IMR-90 (cell line): ENCODE results near the gene ACVR1. TPM values are rescaled to one million over a fixed set of nuclear protein-coding genes. Genes with fewer than 3 reads are reported as not detected.

Experiments
- ATAC-seq: fragments of 200-7000 bp; cut with Tn5 transposase; 2 replicates; pipeline ENCODE4 v1.9.1; 2020; ENCODE audit warnings: low read depth, mild to moderate bottlenecking, moderate library complexity
- BruUV-seq: library from RNA; stranded (reverse); fragments of 400-500 nt; replicated peaks from 2 replicates; lab custom pipeline; 2021; lab: Mats Ljungman, UMichigan
- CTCF ChIA-PET: fragments of 300-600 bp; formaldehyde crosslinking; extraction: SDS; loops from one replicate; lab custom pipeline; 2021; ENCODE audit warnings: antibody characterized with exemption; lab: Yijun Ruan, JAX
- POLR2A ChIA-PET: fragments of 300-600 bp; sonication (Branson Sonifier 250); formaldehyde crosslinking; loops from one replicate; lab custom pipeline; 2022; ENCODE audit warnings: antibody characterized with exemption; ENCODE audit not compliant: unreplicated experiment; lab: Charles Lee
- DNase-seq: peaks from one replicate; pipeline ENCODE4 v3.0.0; 2013
- H2AFZ ChIP-seq: replicated peaks from 2 replicates; pipeline ENCODE3; 2013; ENCODE audit warnings: low read length, mild to moderate bottlenecking; ENCODE audit not compliant: poor library complexity
- H2AK5ac ChIP-seq: 2 replicates; pipeline ENCODE4 v1.6.1; 2013; ENCODE audit warnings: low read depth, low read length, inconsistent platforms
- H2AK9ac ChIP-seq: replicated peaks from 2 replicates; pipeline ENCODE3; 2013; ENCODE audit warnings: mild to moderate bottlenecking, low read depth, low read length, moderate library complexity; ENCODE audit not compliant: poor library complexity
- H2BK120ac ChIP-seq: 2 replicates; pipeline ENCODE4 v1.6.1; 2013; ENCODE audit warnings: low read depth, low read length, inconsistent platforms
- H2BK15ac ChIP-seq: 3 replicates; pipeline ENCODE4 v1.6.1; 2013; ENCODE audit warnings: low read depth, low read length, inconsistent platforms
- H2BK20ac ChIP-seq: 2 replicates; pipeline ENCODE4 v1.6.1; 2013; ENCODE audit warnings: low read depth, mild to moderate bottlenecking, inconsistent platforms, low read length, moderate library complexity
- H2BK5ac ChIP-seq: 2 replicates; pipeline ENCODE4 v1.6.1; 2013; ENCODE audit warnings: mild to moderate bottlenecking, low read depth, low read length, inconsistent platforms; ENCODE audit not compliant: poor library complexity, severe bottlenecking
- H3K14ac ChIP-seq: replicated peaks from 2 replicates; pipeline ENCODE4 v1.6.1; 2013; ENCODE audit warnings: low read depth, low read length, inconsistent platforms
- H3K18ac ChIP-seq: 2 replicates; pipeline ENCODE4 v1.6.1; 2013; ENCODE audit warnings: low read depth, low read length, control low read depth
- H3K23ac ChIP-seq: 2 replicates; pipeline ENCODE4 v1.6.1; 2013; ENCODE audit warnings: low read depth, low read length, inconsistent platforms
- H3K27ac ChIP-seq: 2 replicates; pipeline ENCODE4 v1.5.1; 2013; ENCODE audit warnings: mild to moderate bottlenecking, control low read depth, low read length; ENCODE audit not compliant: insufficient read depth
- H3K27me3 ChIP-seq: 2 replicates; pipeline ENCODE4 v1.6.1; 2013; ENCODE audit warnings: low read length; ENCODE audit not compliant: control insufficient read depth, insufficient read depth
- H3K36me3 ChIP-seq: 2 replicates; pipeline ENCODE4 v1.6.1; 2013; ENCODE audit warnings: low read length, mixed read lengths; ENCODE audit not compliant: control insufficient read depth, insufficient read depth
- H3K4ac ChIP-seq: 2 replicates; pipeline ENCODE4 v1.6.1; 2013; ENCODE audit warnings: low read depth, low read length, inconsistent platforms
- H3K4me1 ChIP-seq: 2 replicates; pipeline ENCODE4 v1.6.1; 2013; ENCODE audit warnings: low read length, mixed read lengths; ENCODE audit not compliant: control insufficient read depth, insufficient read depth
- H3K4me2 ChIP-seq: 2 replicates; pipeline ENCODE4 v1.6.1; 2013; ENCODE audit warnings: low read depth, mild to moderate bottlenecking, control low read depth, low read length, moderate library complexity
- H3K4me3 ChIP-seq: 2 replicates; pipeline ENCODE4 v1.5.1; 2013; ENCODE audit warnings: low read depth, mild to moderate bottlenecking, control low read depth, low read length, moderate library complexity; ENCODE audit not compliant: insufficient read depth
- H3K56ac ChIP-seq: 2 replicates; pipeline ENCODE4 v1.6.1; 2013; ENCODE audit warnings: low read length, inconsistent platforms; ENCODE audit not compliant: insufficient read depth; ENCODE audit errors: extremely low read depth
- H3K79me1 ChIP-seq, 2 experiments: 2 replicates each; pipeline ENCODE4 v1.6.1; 2013; ENCODE audit warnings: low read length in 2 of 2, inconsistent platforms in 1 of 2, low read depth in 1 of 2
- H3K9ac ChIP-seq: 2 replicates; pipeline ENCODE4 v1.6.1; 2013; ENCODE audit warnings: low read depth, low read length, control low read depth
- H3K9me1 ChIP-seq: 2 replicates; pipeline ENCODE4 v1.6.1; 2013; ENCODE audit warnings: low read length, inconsistent platforms; ENCODE audit not compliant: insufficient read depth
- H3K9me3 ChIP-seq: 2 replicates; pipeline ENCODE4 v1.6.1; 2013; ENCODE audit warnings: low read length; ENCODE audit not compliant: control insufficient read depth, insufficient read depth
- H4K20me1 ChIP-seq: 2 replicates; pipeline ENCODE4 v1.6.1; 2013; ENCODE audit warnings: low read length, inconsistent platforms; ENCODE audit not compliant: insufficient read depth
- H4K5ac ChIP-seq: 2 replicates; pipeline ENCODE4 v1.6.1; 2013; ENCODE audit warnings: mild to moderate bottlenecking, low read depth, low read length, control low read depth
- H4K8ac ChIP-seq, 2 experiments: 2 replicates each; pipeline ENCODE4 v1.6.1; 2013; ENCODE audit warnings: low read depth in 2 of 2, low read length in 2 of 2, control low read depth in 1 of 2, inconsistent platforms in 1 of 2
- H4K91ac ChIP-seq: 2 replicates; pipeline ENCODE4 v1.6.1; 2013; ENCODE audit warnings: low read depth, low read length, inconsistent platforms; ENCODE audit not compliant: insufficient read depth
- BHLHE40 ChIP-seq: fragments of 150-350 bp; IDR thresholded peaks from 2 replicates; pipeline ENCODE4 v1.6.1; 2016; ENCODE audit warnings: mild to moderate bottlenecking, low read depth, low read length
- CEBPB ChIP-seq: IDR thresholded peaks from 2 replicates; pipeline ENCODE4 v1.6.1; 2012; ENCODE audit warnings: low read depth, low read length, improper control_type of control experiment
- CHD1 ChIP-seq: IDR thresholded peaks from 2 replicates; pipeline ENCODE4 v1.6.1; 2012; ENCODE audit warnings: low read depth, low read length, improper control_type of control experiment
- FOS ChIP-seq: fragments of 150-350 bp; IDR thresholded peaks from 2 replicates; pipeline ENCODE4 v1.6.1; 2016; ENCODE audit warnings: low read depth, low read length
- MAFK ChIP-seq: IDR thresholded peaks from 2 replicates; pipeline ENCODE4 v1.6.1; 2012; ENCODE audit warnings: low read depth, low read length, improper control_type of control experiment
- MAZ ChIP-seq: IDR thresholded peaks from 2 replicates; pipeline ENCODE4 v1.6.1; 2012; ENCODE audit warnings: low read depth, mild to moderate bottlenecking, low read length, improper control_type of control experiment, moderate library complexity, borderline replicate concordance
- MXI1 ChIP-seq: IDR thresholded peaks from 2 replicates; pipeline ENCODE4 v1.6.1; 2012; ENCODE audit warnings: low read depth, mild to moderate bottlenecking, low read length, moderate library complexity, borderline replicate concordance
- NFE2L2 ChIP-seq: fragments of 150-350 bp; IDR thresholded peaks from 2 replicates; pipeline ENCODE4 v1.6.1; 2016; ENCODE audit warnings: low read depth, mild to moderate bottlenecking, low read length
- POLR2A ChIP-seq: IDR thresholded peaks from 2 replicates; pipeline ENCODE4 v1.6.1; 2012; ENCODE audit warnings: mild to moderate bottlenecking, low read depth, low read length
- RAD21 ChIP-seq: IDR thresholded peaks from 2 replicates; pipeline ENCODE4 v1.6.1; 2012; ENCODE audit warnings: low read length, improper control_type of control experiment
- RCOR1 ChIP-seq: IDR thresholded peaks from 2 replicates; pipeline ENCODE4 v1.6.1; 2012; ENCODE audit warnings: mild to moderate bottlenecking, low read length, improper control_type of control experiment; ENCODE audit not compliant: insufficient replicate concordance
- RFX5 ChIP-seq: IDR thresholded peaks from 2 replicates; pipeline ENCODE4 v1.8.0; 2012; ENCODE audit warnings: low read depth, mild to moderate bottlenecking, low read length, moderate library complexity
- SMC3 ChIP-seq: fragments of 150-350 bp; IDR thresholded peaks from 2 replicates; pipeline ENCODE4 v1.6.1; 2016; ENCODE audit warnings: low read depth, mild to moderate bottlenecking, antibody characterized with exemption, low read length, moderate library complexity
- WGBS, 2 experiments: methylation state at CpG; one replicate each; pipeline versions ENCODE4 v1.1.5 to v1.1.7; 2013; ENCODE audit warnings: missing lambda C conversion rate in 2 of 2; ENCODE audit not compliant: insufficient read length in 1 of 2; ENCODE audit errors: extremely low coverage in 2 of 2; 5-methylcytosine and 5-hydroxymethylcytosine counted together
- dilution Hi-C: fragments of 300-500 bp; cut with HindIII; formaldehyde crosslinking; loops from one replicate; pipeline ENCODE4 v1.14.3; 2018; ENCODE audit warnings: low sequenced_read_pairs; ENCODE audit not compliant: unreplicated experiment
- in situ Hi-C: fragments of 300-500 bp; cut with MboI; formaldehyde crosslinking; loops from 3 replicates; pipeline ENCODE4 v1.14.3; 2019; ENCODE audit warnings: low sequenced_read_pairs, inconsistent platforms, mixed read lengths
- intact Hi-C: fragments of 100-400 bp; cut with micrococcal nuclease; formaldehyde crosslinking; loops from 2 replicates; pipeline ENCODE4 v1.10.0; 2022
- polyA plus RNA-seq, 3 experiments: library from polyadenylated mRNA; depleted of rRNA; stranded (reverse); fragments of >200 nt; gene quantifications; 2 replicates each; pipeline ENCODE4 v1.2.3, GENCODE V29; 2012; ENCODE audit warnings: low replicate concordance in 1 of 3
- total RNA-seq: library from RNA; depleted of rRNA; stranded (reverse); fragments of >200 nt; gene quantifications from 2 replicates; pipeline ENCODE4 v1.2.3, GENCODE V29; 2012
- TF ChIP-seq, protein P1 (sequence below): fragments of 150-350 bp; IDR thresholded peaks from 2 replicates; pipeline ENCODE4 v1.6.1; 2017; ENCODE audit warnings: mild to moderate bottlenecking, antibody characterized with exemption, low read length, low read depth
- TF ChIP-seq, protein P2 (sequence below): conservative IDR thresholded peaks from 2 replicates; pipeline ENCODE4 v1.5.1; 2012; ENCODE audit warnings: mild to moderate bottlenecking, low read depth, low read length, improper control_type of control experiment
- TF ChIP-seq, protein P3 (sequence below): fragments of 150-350 bp; IDR thresholded peaks from 2 replicates; pipeline ENCODE4 v1.6.1; 2016; ENCODE audit warnings: low read depth, mild to moderate bottlenecking, low read length, moderate library complexity, borderline replicate concordance

The ACVR1 gene
- total and polyA plus RNA-seq, 2 of the 4 experiments (the other 2 are of a cell fraction), result 21.1 to 40.8 TPM

DNA sequence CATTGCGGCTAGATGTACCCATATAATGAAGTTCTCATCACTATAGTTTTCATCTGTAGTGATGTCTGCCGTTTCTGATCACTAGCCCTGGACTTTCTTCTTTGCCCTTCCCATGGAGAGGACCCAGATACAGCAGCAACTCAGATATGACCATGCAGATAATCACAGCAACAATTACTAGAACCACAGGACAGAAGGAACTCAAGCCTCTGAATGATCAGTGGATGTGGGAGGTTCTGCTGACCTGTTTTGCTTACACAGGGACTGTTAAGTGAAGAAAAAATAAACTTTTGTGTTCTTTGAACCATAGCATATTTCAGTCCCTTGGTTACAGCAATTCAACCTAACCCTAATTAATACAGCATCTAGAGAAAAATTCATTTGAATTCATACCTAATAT, 62.7 kb downstream of the ACVR1 start:
- peaks cover 7% of the 10 kb centered on the region; the same call in 1 of the 2 replicates for H3K4me1 ChIP-seq
- H4K20me1 ChIP-seq, result peaks cover 5% of the 10 kb centered on the region; the same call in 1 of the 2 replicates
- ChIA-PET CTCF (no interaction called here), POLR2A (no interaction called here)
- H3K36me3 ChIP-seq, result peaks cover 19% of the 10 kb centered on the region
- H3K27ac ChIP-seq, result no peak overlapping the region
- no peak overlapping the region for H2BK5ac ChIP-seq
- peak overlapping the region; percentile 46; the same call in 1 of the 2 replicates for H3K23ac ChIP-seq
- H3K4me3 ChIP-seq, result no peak overlapping the region
- H2BK15ac ChIP-seq, result no peak overlapping the region
- no peak overlapping the region for H4K8ac ChIP-seq
- no peak overlapping the region for H2BK20ac ChIP-seq
- H2BK120ac ChIP-seq, result no peak overlapping the region
- no peak overlapping the region for H4K5ac ChIP-seq
- H2AK9ac ChIP-seq, result no peak overlapping the region
- H4K91ac ChIP-seq, result no peak overlapping the region
- no peak for ATAC-seq
- H3K18ac ChIP-seq, result no peak overlapping the region
- no peak overlapping the region for H3K56ac ChIP-seq
- no peak overlapping the region for H3K14ac ChIP-seq
- no peak overlapping the region for H3K4me2 ChIP-seq
- peak overlapping the region; percentile 25; the same call in 1 of the 2 replicates for H3K4ac ChIP-seq
- H3K9me1 ChIP-seq, result no peaks in the 10 kb centered on the region; the same call in 1 of the 2 replicates
- no CpG with 5 or more reads among the region's 2 CpGs for WGBS, 2 experiments
- in situ Hi-C loops, result no loop called here
- no peak overlapping the region for H3K9ac ChIP-seq
- TF ChIP-seq RCOR1 (no peak), MXI1 (no peak), FOS (no peak), RFX5 (no peak), RAD21 (no peak), CHD1 (no peak), POLR2A (no peak), MAFK (no peak), CEBPB (no peak), BHLHE40 (no peak), MAZ (no peak), SMC3 (no peak), NFE2L2 (no peak)
- TF ChIP-seq, protein P1, sequence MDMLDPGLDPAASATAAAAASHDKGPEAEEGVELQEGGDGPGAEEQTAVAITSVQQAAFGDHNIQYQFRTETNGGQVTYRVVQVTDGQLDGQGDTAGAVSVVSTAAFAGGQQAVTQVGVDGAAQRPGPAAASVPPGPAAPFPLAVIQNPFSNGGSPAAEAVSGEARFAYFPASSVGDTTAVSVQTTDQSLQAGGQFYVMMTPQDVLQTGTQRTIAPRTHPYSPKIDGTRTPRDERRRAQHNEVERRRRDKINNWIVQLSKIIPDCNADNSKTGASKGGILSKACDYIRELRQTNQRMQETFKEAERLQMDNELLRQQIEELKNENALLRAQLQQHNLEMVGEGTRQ, result no peak
- TF ChIP-seq, protein P2, sequence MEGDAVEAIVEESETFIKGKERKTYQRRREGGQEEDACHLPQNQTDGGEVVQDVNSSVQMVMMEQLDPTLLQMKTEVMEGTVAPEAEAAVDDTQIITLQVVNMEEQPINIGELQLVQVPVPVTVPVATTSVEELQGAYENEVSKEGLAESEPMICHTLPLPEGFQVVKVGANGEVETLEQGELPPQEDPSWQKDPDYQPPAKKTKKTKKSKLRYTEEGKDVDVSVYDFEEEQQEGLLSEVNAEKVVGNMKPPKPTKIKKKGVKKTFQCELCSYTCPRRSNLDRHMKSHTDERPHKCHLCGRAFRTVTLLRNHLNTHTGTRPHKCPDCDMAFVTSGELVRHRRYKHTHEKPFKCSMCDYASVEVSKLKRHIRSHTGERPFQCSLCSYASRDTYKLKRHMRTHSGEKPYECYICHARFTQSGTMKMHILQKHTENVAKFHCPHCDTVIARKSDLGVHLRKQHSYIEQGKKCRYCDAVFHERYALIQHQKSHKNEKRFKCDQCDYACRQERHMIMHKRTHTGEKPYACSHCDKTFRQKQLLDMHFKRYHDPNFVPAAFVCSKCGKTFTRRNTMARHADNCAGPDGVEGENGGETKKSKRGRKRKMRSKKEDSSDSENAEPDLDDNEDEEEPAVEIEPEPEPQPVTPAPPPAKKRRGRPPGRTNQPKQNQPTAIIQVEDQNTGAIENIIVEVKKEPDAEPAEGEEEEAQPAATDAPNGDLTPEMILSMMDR, result no peak
- TF ChIP-seq, protein P3, sequence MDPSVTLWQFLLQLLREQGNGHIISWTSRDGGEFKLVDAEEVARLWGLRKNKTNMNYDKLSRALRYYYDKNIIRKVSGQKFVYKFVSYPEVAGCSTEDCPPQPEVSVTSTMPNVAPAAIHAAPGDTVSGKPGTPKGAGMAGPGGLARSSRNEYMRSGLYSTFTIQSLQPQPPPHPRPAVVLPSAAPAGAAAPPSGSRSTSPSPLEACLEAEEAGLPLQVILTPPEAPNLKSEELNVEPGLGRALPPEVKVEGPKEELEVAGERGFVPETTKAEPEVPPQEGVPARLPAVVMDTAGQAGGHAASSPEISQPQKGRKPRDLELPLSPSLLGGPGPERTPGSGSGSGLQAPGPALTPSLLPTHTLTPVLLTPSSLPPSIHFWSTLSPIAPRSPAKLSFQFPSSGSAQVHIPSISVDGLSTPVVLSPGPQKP, result no peak
- no peak overlapping the region for H2AFZ ChIP-seq
- no peak for DNase-seq
- H3K79me1 ChIP-seq, result peaks cover 17 to 44% of the 10 kb centered on the region in 2 experiments
- no peaks in the 10 kb centered on the region for H3K27me3 ChIP-seq
- BruUV-seq, result no TSS peak
- dilution Hi-C loops, result no loop called here
- H3K9me3 ChIP-seq, result no peaks in the 10 kb centered on the region
- H2AK5ac ChIP-seq, result no peak overlapping the region
- intact Hi-C loops, result no loop called here
